ENCODE data around the gene TNNT3. TPM values are rescaled to one million over a fixed set of nuclear protein-coding genes. Genes with fewer than 3 reads are reported as not detected.

TNNT3 gene
- total and polyA plus RNA-seq, 2 of the 4 experiments (the other 2 are of a cell fraction): not detected

GRCh38 chr11:1879342-1879940, 40.1 kb upstream of the TNNT3 start:
- Histone ChIP-seq H3K18ac (ENCODE audit: low read depth, low read length) (no peak overlapping the region), H3K4ac (ENCODE audit: low read depth, low read length) (no peak overlapping the region), H4K20me1 (ENCODE audit: insufficient read depth, low read length) (no peaks in the 10 kb centered on the region), H3K27me3 (ENCODE audit: control insufficient read depth, insufficient read depth, low read length) (peaks cover 9% of the 10 kb centered on the region; the same call in 1 of the 2 replicates), H3K23ac (ENCODE audit: low read depth, low read length) (no peak overlapping the region), H4K91ac (ENCODE audit: insufficient read depth, low read depth, low read length) (no peak overlapping the region), H2BK15ac (ENCODE audit: low read depth, low read length) (no peak overlapping the region), H3K4me3 (ENCODE audit: insufficient read depth, low read depth, low read length) (no peak overlapping the region), H2AK9ac (replicated peaks; ENCODE audit: low read depth, low read length, poor library complexity) (no peak overlapping the region), H3K79me1 (ENCODE audit: low read depth in 1 of 2, low read length in 2 of 2) (no peaks in the 10 kb centered on the region), H2AFZ (replicated peaks; ENCODE audit: low read length, poor library complexity) (no peak overlapping the region), H4K8ac (ENCODE audit: low read depth in 2 of 2, low read length in 2 of 2) (no peak overlapping the region), H2BK20ac (ENCODE audit: low read depth, low read length) (no peak overlapping the region), H3K4me2 (ENCODE audit: low read depth, low read length) (no peak overlapping the region), H3K4me1 (ENCODE audit: control insufficient read depth, insufficient read depth, low read length) (peaks cover 3% of the 10 kb centered on the region; the same call in 1 of the 2 replicates), H4K5ac (ENCODE audit: low read depth, low read length) (no peak overlapping the region), H2BK120ac (ENCODE audit: low read depth, low read length) (no peak overlapping the region), H3K36me3 (ENCODE audit: control insufficient read depth, insufficient read depth, low read length) (no peaks in the 10 kb centered on the region), H3K14ac (replicated peaks; ENCODE audit: low read depth, low read length) (no peak overlapping the region), H3K27ac (ENCODE audit: insufficient read depth, low read length) (no peak overlapping the region), H2AK5ac (ENCODE audit: low read depth, low read length) (no peak overlapping the region), H3K9me3 (ENCODE audit: control insufficient read depth, insufficient read depth, low read length) (no peaks in the 10 kb centered on the region), H3K56ac (ENCODE audit: extremely low read depth, insufficient read depth, low read length) (no peak overlapping the region), H3K9me1 (ENCODE audit: insufficient read depth, low read length) (no peaks in the 10 kb centered on the region), H2BK5ac (ENCODE audit: low read depth, low read length, poor library complexity, severe bottlenecking) (no peak overlapping the region), H3K9ac (ENCODE audit: low read depth, low read length) (no peak overlapping the region)
- intact Hi-C loops (cut with micrococcal nuclease) (no loop called here), dilution Hi-C loops (cut with HindIII; ENCODE audit: low sequenced_read_pairs, unreplicated experiment) (no loop called here), in situ Hi-C loops (cut with MboI; ENCODE audit: low sequenced_read_pairs) (no loop called here)
- TF ChIP-seq FOS (IDR thresholded peaks at IDR 0.05; ENCODE audit: low read depth, low read length) (no peak), SMC3 (IDR thresholded peaks at IDR 0.05; ENCODE audit: low read depth, low read length) (no peak), MAZ (IDR thresholded peaks at IDR 0.05; ENCODE audit: borderline replicate concordance, low read depth, low read length) (no peak), RAD21 (IDR thresholded peaks at IDR 0.05; ENCODE audit: low read length) (no peak), RCOR1 (IDR thresholded peaks at IDR 0.05; ENCODE audit: insufficient replicate concordance, low read length) (no peak), CTCF (conservative IDR thresholded peaks at IDR 0.05; ENCODE audit: low read depth, low read length) (no peak), CHD1 (IDR thresholded peaks at IDR 0.05; ENCODE audit: low read depth, low read length) (no peak), ELK1 (IDR thresholded peaks at IDR 0.05; ENCODE audit: borderline replicate concordance, low read depth, low read length) (no peak), BHLHE40 (IDR thresholded peaks at IDR 0.05; ENCODE audit: low read depth, low read length) (no peak), CEBPB (IDR thresholded peaks at IDR 0.05; ENCODE audit: low read depth, low read length) (no peak), NFE2L2 (IDR thresholded peaks at IDR 0.05; ENCODE audit: low read depth, low read length) (no peak), POLR2A (IDR thresholded peaks at IDR 0.05; ENCODE audit: low read depth, low read length) (no peak), MAFK (IDR thresholded peaks at IDR 0.05; ENCODE audit: low read depth, low read length) (no peak), MXI1 (IDR thresholded peaks at IDR 0.05; ENCODE audit: borderline replicate concordance, low read depth, low read length) (no peak), RFX5 (IDR thresholded peaks at IDR 0.05; ENCODE audit: low read depth, low read length) (no peak), USF2 (IDR thresholded peaks at IDR 0.05; ENCODE audit: low read depth, low read length) (no peak)
- POLR2A ChIA-PET (ENCODE audit: unreplicated experiment): no interaction called here
- no TSS peak for BruUV-seq (replicated peaks)
- ATAC-seq (ENCODE audit: low read depth) (no peak), DNase-seq (no peak)
- WGBS, 2 experiments (ENCODE audit: extremely low coverage in 2 of 2, insufficient read length in 1 of 2): 68% methylated on average over 6 of the region's 13 CpGs; no CpG with 5 or more reads in 1 of the 2 experiments
- CTCF ChIA-PET: no interaction called here

All from IMR-90 (cell line).